Adrenal gland (tissue), 12 donors: ENCODE data around the gene SIRPA. TPM values are rescaled to one million over a fixed set of nuclear protein-coding genes. Genes with fewer than 3 reads are reported as not detected.

ENCODE experiments used
- DNase-seq, 7 donors: peaks; one replicate each; pipeline ENCODE4 v3.0.0-alpha.2; 2019 to 2020
- H3K27ac ChIP-seq, 5 donors: fragments of 200-600 bp; sonication (generic) in 4 of 5; 1 replicate in 3 of 5; 2 replicates in 2 of 5; pipeline versions ENCODE4 v1.5.1 to v1.8.0; 2016 to 2020; ENCODE audit warnings: mild to moderate bottlenecking in 1 of 5
- H3K27me3 ChIP-seq: fragments of 200-600 bp; 2 replicates; pipeline ENCODE4 v1.8.0; 2021
- H3K36me3 ChIP-seq, 2 donors: fragments of 200-600 bp; replicated peaks in 1 of 2; 1 replicate in 1 of 2; 2 replicates in 1 of 2; pipeline versions ENCODE4 v1.5.1 to v1.8.0; 2018 to 2022
- H3K4me1 ChIP-seq, 2 donors: fragments of 200-600 bp; replicated peaks in 1 of 2; 1 replicate in 1 of 2; 2 replicates in 1 of 2; pipeline versions ENCODE4 v1.5.1 to v1.8.0; 2018 to 2021
- H3K4me3 ChIP-seq, 4 donors: fragments of 200-600 bp; sonication (generic) in 3 of 4; one replicate each; pipeline ENCODE4 v1.5.1; 2016 to 2018
- H3K9me3 ChIP-seq, 3 donors: fragments of 200-600 bp; sonication (generic) in 1 of 3; replicated peaks in 1 of 3; 1 replicate in 2 of 3; 2 replicates in 1 of 3; pipeline versions ENCODE4 v1.5.1 to v1.8.0; 2016 to 2021
- CTCF ChIP-seq, 6 experiments: fragments of 450-650 bp in 4 of 6; fragments of 200-600 bp in 2 of 6; sonication (generic) in 1 of 6; IDR thresholded peaks; 1 replicate in 5 of 6; 2 replicates in 1 of 6; pipeline versions ENCODE4 v1.5.1 to v1.8.0; 2016 to 2021; ENCODE audit warnings: antibody characterized with exemption in 6 of 6, mild to moderate bottlenecking in 2 of 6, moderate library complexity in 1 of 6
- POLR2A ChIP-seq, 2 donors: fragments of 450-650 bp; IDR thresholded peaks; one replicate each; pipeline ENCODE4 v1.6.1; 2017; ENCODE audit warnings: antibody characterized with exemption in 2 of 2, mild to moderate bottlenecking in 2 of 2, moderate library complexity in 1 of 2
- WGBS, 4 donors: extraction: QIAGEN DNeasy Blood & Tissue Kit in 2 of 4; methylation state at CpG; one replicate each; pipeline versions ENCODE4 v1.1.5 to v1.1.7; 2013 to 2017; 5-methylcytosine and 5-hydroxymethylcytosine counted together
- intact Hi-C, 2 donors: fragments of 100-400 bp; cut with DNase I; formaldehyde crosslinking; loops; one replicate each; pipeline versions ENCODE4 v1.14.1 to v1.15.0; 2022 to 2023
- polyA plus RNA-seq, 3 donors: library from polyadenylated mRNA; stranded (reverse); fragments of 200-250 nt in 2 of 3; fragments of 350-450 nt in 1 of 3; fragmentation: Illumina TruSeq in 1 of 3; extraction: RNeasy Lipid Tissue Mini Kit (QIAGEN cat#74804) in 1 of 3; gene quantifications; one replicate each; pipeline ENCODE4 v1.2.3, GENCODE V29; 2013 to 2014
- total RNA-seq, 9 donors: library from RNA; depleted of rRNA in 4 of 9; stranded (reverse); fragments of >200 nt in 4 of 9; fragments of 120-200 nt in 1 of 9; fragmentation: NEBNext Ultra II Directional in 1 of 9; extraction: Animal tissue kit (Norgen Biotek cat#: 25700) in 1 of 9; gene quantifications; one replicate each; pipeline versions ENCODE4 v1.1.0 to v1.2.4, GENCODE V29; 2013 to 2023
- donor health status: healthy with polysubstance abuse.
- donor health status: Bipolar disorder and iron deficiency.
- donor health status: DM: yes; HTN: yes; CAD: no.
- donor health status: DM: no; HTN: no; CAD: no.
- donor health status: DM: no; HTN: no; CAD: no.
- donor health status: DM: yes; HTN: yes; CAD: no.

Gene SIRPA
- total and polyA plus RNA-seq, 12 donors, result 22.2 to 102 (median 71.1) TPM

GRCh38 chr20:1879369-1879768 lies 15.8 kb upstream of the SIRPA start:
- no peaks in the 10 kb centered on the region for H3K36me3 ChIP-seq
- intact Hi-C loops, result no loop called here
- 70 to 81% (median 76%) methylated on average over 6 to 9 of the region's 9 CpGs for WGBS, 4 donors
- no peaks in the 10 kb centered on the region for H3K27me3 ChIP-seq
- H3K27ac ChIP-seq, result no peak overlapping the region
- H3K4me3 ChIP-seq, result no peak overlapping the region
- no peaks in the 10 kb centered on the region for H3K4me1 ChIP-seq
- no peak for DNase-seq
- no peaks in the 10 kb centered on the region for H3K9me3 ChIP-seq
- no peak for TF ChIP-seq POLR2A (IDR thresholded peaks at IDR 0.05)
- TF ChIP-seq CTCF (IDR thresholded peaks at IDR 0.05), result no peak

- DNase-seq, result no peak
- 51 to 61% (median 54%) methylated on average over 3 to 4 of the region's 4 CpGs for WGBS, 4 donors
- no peak for TF ChIP-seq POLR2A (IDR thresholded peaks at IDR 0.05)
- Histone ChIP-seq H3K27me3 (no peaks in the 10 kb centered on the region), H3K4me1 (no peaks in the 10 kb centered on the region), H3K9me3 (no peaks in the 10 kb centered on the region), H3K27ac (no peak overlapping the region), H3K36me3 (no peaks in the 10 kb centered on the region), H3K4me3 (no peak overlapping the region)
- intact Hi-C loops, result no loop called here
These were observed 15.3 kb upstream of the SIRPA start for GRCh38 chr20:1879934-1880333.

- H3K4me1 ChIP-seq, result no peaks in the 10 kb centered on the region
- no peaks in the 10 kb centered on the region for H3K36me3 ChIP-seq
- H3K27ac ChIP-seq, result no peak overlapping the region
- TF ChIP-seq CTCF (IDR thresholded peaks at IDR 0.05), result no peak
- no peak for TF ChIP-seq POLR2A (IDR thresholded peaks at IDR 0.05)
- intact Hi-C loops, result no loop called here
- H3K27me3 ChIP-seq, result no peaks in the 10 kb centered on the region
- H3K9me3 ChIP-seq, result no peaks in the 10 kb centered on the region
- DNase-seq, result no peak
- WGBS, 4 donors, result 67 to 88% (median 85%) methylated on average over 6 of the region's 6 CpGs
- no peak overlapping the region for H3K4me3 ChIP-seq
These were observed 14.5 kb upstream of the SIRPA start for GRCh38 chr20:1880529-1881239.

GRCh38 chr20:1881240-1881835 lies 13.9 kb upstream of the SIRPA start:
- Histone ChIP-seq H3K36me3 (no peaks in the 10 kb centered on the region), H3K27ac (no peak overlapping the region), H3K27me3 (no peaks in the 10 kb centered on the region), H3K9me3 (no peaks in the 10 kb centered on the region), H3K4me3 (no peak overlapping the region), H3K4me1 (no peaks in the 10 kb centered on the region)
- DNase-seq, result peak in 4 of 7 donors; percentile 44 to 71 (median 48)
- 47 to 56% (median 52%) methylated on average over 10 to 12 of the region's 12 CpGs for WGBS, 4 donors
- TF ChIP-seq CTCF (IDR thresholded peaks at IDR 0.05) (peak in 1 of 6 experiments; percentile 36), POLR2A (IDR thresholded peaks at IDR 0.05) (no peak)
- intact Hi-C loops, result no loop called here
